HG02623 (cell line): ENCODE measurements around the gene ELF4.

Source experiments
- ATAC-seq: cut with Tn5 transposase; IDR thresholded peaks from one replicate; pipeline ENCODE4 v1.9.1; 2021; ENCODE audit warnings: moderate library complexity; ENCODE audit not compliant: unreplicated experiment

ELF4 gene

GRCh38 chrX:130110379-130111219, at the start of gene ELF4:
Gene ELF4 (minus strand): TSS chrX:130110497. CDS start chrX:130081330, 29,167 bp downstream.
- no peak for ATAC-seq

- no peak for ATAC-seq
Measured at GRCh38 chrX:130159776-130160175, 49.5 kb upstream of the ELF4 start.

- no peak for ATAC-seq
Measured at GRCh38 chrX:130158311-130158710, 48.0 kb upstream of the ELF4 start.

GRCh38 chrX:130155564-130155963, 45.3 kb upstream of the ELF4 start:
- ATAC-seq, result no peak

GRCh38 chrX:130147631-130148030, 37.3 kb upstream of the ELF4 start:
- ATAC-seq, result no peak

- ATAC-seq, result no peak
Measured at GRCh38 chrX:130145123-130145522, 34.8 kb upstream of the ELF4 start.

- ATAC-seq, result no peak
Measured at GRCh38 chrX:130144509-130144908, 34.2 kb upstream of the ELF4 start.

GRCh38 chrX:130139474-130140201, 29.3 kb upstream of the ELF4 start:
- no peak for ATAC-seq

- ATAC-seq, result no peak
Measured at GRCh38 chrX:130136961-130137360, 26.7 kb upstream of the ELF4 start.

GRCh38 chrX:130136496-130136895, 26.2 kb upstream of the ELF4 start:
- ATAC-seq, result no peak

- ATAC-seq, result no peak
Measured at GRCh38 chrX:130130990-130131389, 20.7 kb upstream of the ELF4 start.

GRCh38 chrX:130125091-130125874, 15.0 kb upstream of the ELF4 start:
- no peak for ATAC-seq

GRCh38 chrX:130124577-130124976, 14.3 kb upstream of the ELF4 start:
- no peak for ATAC-seq

- no peak for ATAC-seq
Measured at GRCh38 chrX:130121505-130121800, 11.2 kb upstream of the ELF4 start.

GRCh38 chrX:130120746-130121504, 10.6 kb upstream of the ELF4 start:
- ATAC-seq, result peak; percentile 63

GRCh38 chrX:130120321-130120731, 10.0 kb upstream of the ELF4 start:
- peak; percentile 21 for ATAC-seq

GRCh38 chrX:130119312-130119898, 9.1 kb upstream of the ELF4 start:
- ATAC-seq, result no peak

- no peak for ATAC-seq
Measured at GRCh38 chrX:130118441-130119311, 8.4 kb upstream of the ELF4 start.

GRCh38 chrX:130117166-130117565, 6.9 kb upstream of the ELF4 start:
- no peak for ATAC-seq
